WTC11 (cell line): Measurements from ENCODE around the gene SPACA5.

Experiments used
- CTCF ChIP-seq: fragments of 200-600 bp; IDR thresholded peaks from 2 replicates; pipeline ENCODE4 v1.8.0; 2022; ENCODE audit warnings: antibody characterized with exemption
- ETV6 ChIP-seq: sonication (generic); formaldehyde crosslinking; IDR thresholded peaks from 2 replicates; pipeline ENCODE4 v1.8.1; 2022; ENCODE audit warnings: mild to moderate bottlenecking, missing genetic modification reagents
- KAT7 ChIP-seq: sonication (generic); formaldehyde crosslinking; IDR thresholded peaks from 2 replicates; pipeline ENCODE4 v1.8.1; 2023; ENCODE audit warnings: missing genetic modification reagents, mild to moderate bottlenecking, borderline replicate concordance
- MLX ChIP-seq: sonication (generic); formaldehyde crosslinking; IDR thresholded peaks from 2 replicates; pipeline ENCODE4 v1.8.1; 2023; ENCODE audit warnings: mild to moderate bottlenecking, missing genetic modification reagents, moderate library complexity
- RELA ChIP-seq: sonication (generic); formaldehyde crosslinking; IDR thresholded peaks from 2 replicates; pipeline ENCODE4 v1.8.1; 2022; ENCODE audit warnings: missing genetic modification reagents, mild to moderate bottlenecking, borderline replicate concordance
- TF ChIP-seq, protein P1 (sequence below): sonication (generic); formaldehyde crosslinking; IDR thresholded peaks from 2 replicates; pipeline ENCODE4 v1.8.1; 2022; ENCODE audit warnings: low read depth, missing genetic modification reagents, borderline replicate concordance
- TF ChIP-seq, protein P2 (sequence below): sonication (generic); formaldehyde crosslinking; IDR thresholded peaks from 2 replicates; pipeline ENCODE4 v1.8.0; 2022; ENCODE audit warnings: mild to moderate bottlenecking, missing genetic modification reagents

DNA sequence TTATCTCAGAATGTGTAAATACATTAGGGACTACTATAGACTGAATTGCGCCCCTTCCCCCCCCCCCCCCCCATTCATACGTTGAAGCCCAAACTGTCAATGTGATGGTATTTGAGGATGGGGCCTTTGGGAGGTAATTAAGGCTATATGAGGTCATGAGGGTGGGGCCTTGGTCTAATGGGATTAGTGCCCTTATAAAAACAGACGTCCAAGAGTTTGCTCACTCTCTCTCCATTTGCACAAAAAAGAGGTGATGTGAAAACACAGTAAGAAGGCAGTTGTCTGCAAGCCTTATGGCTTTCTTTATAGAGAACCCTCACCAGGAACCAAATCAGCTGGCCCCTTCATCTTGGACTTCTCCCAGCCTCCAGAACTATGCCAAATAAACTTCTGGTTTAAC is 15.3 kb downstream of the SPACA5 start:
- TF ChIP-seq, protein P1, sequence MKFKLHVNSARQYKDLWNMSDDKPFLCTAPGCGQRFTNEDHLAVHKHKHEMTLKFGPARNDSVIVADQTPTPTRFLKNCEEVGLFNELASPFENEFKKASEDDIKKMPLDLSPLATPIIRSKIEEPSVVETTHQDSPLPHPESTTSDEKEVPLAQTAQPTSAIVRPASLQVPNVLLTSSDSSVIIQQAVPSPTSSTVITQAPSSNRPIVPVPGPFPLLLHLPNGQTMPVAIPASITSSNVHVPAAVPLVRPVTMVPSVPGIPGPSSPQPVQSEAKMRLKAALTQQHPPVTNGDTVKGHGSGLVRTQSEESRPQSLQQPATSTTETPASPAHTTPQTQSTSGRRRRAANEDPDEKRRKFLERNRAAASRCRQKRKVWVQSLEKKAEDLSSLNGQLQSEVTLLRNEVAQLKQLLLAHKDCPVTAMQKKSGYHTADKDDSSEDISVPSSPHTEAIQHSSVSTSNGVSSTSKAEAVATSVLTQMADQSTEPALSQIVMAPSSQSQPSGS (CRISPR knock-in tag), result no peak
- no peak for TF ChIP-seq RELA
- TF ChIP-seq MLX (CRISPR knock-in tag), result no peak
- TF ChIP-seq, protein P2, sequence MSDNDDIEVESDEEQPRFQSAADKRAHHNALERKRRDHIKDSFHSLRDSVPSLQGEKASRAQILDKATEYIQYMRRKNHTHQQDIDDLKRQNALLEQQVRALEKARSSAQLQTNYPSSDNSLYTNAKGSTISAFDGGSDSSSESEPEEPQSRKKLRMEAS (CRISPR knock-in tag), result no peak
- no peak for TF ChIP-seq KAT7 (CRISPR knock-in tag)
- TF ChIP-seq ETV6 (CRISPR knock-in tag), result no peak
- TF ChIP-seq CTCF, result no peak
